HG02678 (cell line): Measurements from ENCODE around the gene LMX1B.
"Not testable (repeated sequence)": the region's sequence is repeated elsewhere in the genome, so short reads cannot be mapped to it uniquely, and the experiment has no call there.

Experiments used
- ATAC-seq: cut with Tn5 transposase; IDR thresholded peaks from one replicate; pipeline ENCODE4 v1.9.1; 2021; ENCODE audit warnings: mild to moderate bottlenecking, moderate library complexity; ENCODE audit not compliant: unreplicated experiment

LMX1B gene

DNA sequence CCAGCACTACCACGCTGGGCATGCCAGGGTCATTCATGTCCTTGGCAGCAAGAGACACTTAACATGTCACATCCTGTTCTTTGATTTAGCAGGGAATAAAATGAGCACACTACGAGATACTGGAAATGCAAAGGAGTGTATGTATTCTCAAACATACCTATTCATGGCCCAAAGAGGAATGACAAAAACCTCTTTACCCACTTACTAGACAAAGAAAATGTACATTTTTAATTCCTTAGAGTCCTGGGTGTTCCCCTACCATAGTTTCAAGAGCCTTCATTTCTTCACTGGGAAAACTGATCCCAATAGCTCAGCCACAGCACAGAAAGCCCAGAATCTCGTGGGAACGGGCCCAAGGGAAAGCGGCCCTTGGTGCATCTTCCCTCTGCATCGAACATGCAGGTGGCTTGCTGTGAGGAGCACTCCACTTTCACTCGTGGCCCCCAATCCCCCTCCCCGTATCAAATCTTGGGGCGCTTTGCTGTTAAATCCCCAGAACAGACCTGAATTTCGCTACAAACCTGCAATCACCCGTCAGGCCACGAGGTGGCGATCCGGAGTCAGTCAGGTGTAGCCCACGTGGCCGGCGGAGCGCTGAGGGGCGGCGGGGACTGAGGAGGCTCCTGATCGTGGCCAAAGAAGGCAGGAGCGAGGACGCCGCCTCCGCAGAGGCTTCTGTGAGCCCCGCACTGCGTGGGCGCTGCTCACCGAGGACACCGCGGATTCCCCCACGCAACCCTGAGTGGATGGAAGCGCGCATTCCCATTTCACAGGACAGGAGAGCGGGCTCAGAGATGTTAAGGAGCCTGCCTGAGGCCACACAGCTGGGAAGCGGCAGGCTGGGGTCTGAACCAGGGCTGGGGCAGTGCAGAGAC lies 91.4 kb downstream of the LMX1B start:
- no peak for ATAC-seq

DNA sequence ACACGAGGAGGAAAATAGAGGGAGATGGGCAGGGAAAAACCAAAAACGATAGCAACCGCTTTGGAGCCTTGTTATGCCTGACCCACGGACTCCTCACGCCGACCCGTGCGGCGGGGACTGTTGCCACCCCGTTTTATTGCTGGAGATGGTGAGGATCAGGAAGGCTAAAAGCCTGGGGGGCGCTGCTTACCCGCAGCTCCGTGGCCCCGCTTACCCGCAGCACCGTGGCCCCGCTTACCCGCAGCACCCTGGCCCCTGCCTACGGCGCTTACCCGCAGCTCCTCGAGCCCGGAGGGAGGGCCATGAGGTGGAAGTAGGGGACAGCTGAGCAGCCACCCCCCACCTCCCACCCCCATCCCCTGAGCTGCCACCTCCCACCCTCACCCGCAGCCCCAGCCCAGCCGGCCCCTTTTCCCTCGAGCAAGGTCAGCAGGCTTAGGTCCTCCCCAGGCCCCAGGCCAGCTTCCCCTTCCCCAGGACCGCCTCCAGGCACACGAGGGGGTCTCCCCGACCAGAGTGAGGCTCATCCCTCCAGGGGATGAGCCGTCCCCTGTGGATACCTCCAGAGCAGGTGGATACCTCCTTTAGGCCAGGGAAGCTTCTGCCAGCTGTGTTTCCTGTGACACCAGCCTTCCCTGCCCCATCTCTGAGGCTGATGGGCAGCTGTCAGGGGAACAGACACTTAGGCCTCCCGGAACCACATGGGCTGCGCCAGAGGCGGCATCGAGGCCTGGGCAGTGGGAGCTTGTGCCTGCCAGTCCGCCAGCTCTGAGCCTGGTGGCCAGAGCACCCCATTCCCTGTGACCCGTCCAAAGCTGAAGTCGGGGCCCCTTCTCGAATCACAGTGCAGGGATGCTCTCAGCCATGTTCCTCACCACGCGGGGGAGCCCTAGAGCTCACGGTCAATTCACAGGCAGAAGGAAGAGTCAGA lies 92.3 kb downstream of the LMX1B start:
- no peak for ATAC-seq

DNA sequence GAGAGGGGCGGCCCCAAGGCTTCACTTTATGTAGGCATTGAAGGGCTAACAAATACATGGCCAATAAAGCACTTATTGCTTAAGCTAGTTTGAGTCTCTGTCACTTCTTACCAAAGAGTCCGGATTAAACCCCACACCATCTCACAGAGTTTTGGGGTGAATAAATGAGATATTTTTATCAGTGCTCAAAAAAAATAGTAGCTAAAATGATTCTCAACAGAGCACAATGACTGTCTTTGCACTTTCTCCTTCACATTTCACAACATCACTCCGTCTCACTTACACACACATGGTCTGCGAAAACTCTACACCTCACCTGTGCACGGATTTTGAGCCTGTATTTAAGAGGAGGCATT lies 92.9 kb downstream of the LMX1B start:
- ATAC-seq: no peak

GRCh38 chr9:126707083-126707482 lies 93.4 kb downstream of the LMX1B start:
- ATAC-seq: no peak

DNA sequence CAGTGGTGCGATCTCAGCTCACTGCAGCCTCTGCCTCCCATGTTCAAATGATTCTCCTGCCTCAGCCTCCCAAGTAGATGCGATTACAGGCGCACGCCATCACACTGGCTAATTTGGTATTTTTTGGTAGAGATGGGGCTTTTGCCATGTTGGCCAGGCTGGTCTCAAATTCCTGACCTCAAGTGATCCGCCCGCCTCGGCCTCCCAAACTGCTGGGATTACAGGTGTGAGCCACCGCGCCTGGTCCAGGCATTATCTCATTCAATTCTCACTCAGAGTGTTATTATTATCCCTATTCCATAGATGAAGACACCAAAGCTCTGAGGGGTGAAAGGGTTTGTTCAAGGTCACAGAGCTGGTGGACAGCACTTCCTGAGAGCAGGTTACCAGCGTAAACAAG lies 94.0 kb downstream of the LMX1B start:
- not testable (repeated sequence) for ATAC-seq

- ATAC-seq: no peak
These were observed 94.5 kb downstream of the LMX1B start for GRCh38 chr9:126708178-126708577.

- ATAC-seq: no peak
These were observed 95.5 kb downstream of the LMX1B start for GRCh38 chr9:126709241-126709640.

DNA sequence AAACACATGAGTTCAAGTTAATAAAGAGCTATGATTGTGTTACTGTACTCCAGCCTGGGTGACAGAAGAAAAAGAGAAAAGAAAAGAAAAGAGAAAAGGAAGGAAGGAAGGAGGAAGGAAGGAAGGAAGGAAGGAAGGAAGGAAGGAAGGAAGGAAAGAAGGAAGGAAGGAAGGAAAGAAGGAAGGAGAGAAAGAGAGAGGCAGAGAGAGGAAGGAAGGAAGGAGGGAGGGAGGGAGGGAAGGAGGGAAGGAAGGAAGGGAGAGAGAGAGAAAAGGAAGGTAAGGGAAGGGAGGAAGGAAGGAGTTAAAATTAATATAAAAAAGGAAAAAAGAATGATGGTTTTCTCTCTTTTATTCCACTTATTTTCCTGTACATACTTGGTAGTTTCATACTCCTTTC lies 101.7 kb downstream of the LMX1B start:
- no peak for ATAC-seq

- ATAC-seq: not testable (repeated sequence)
These were observed 103.7 kb downstream of the LMX1B start for GRCh38 chr9:126717441-126717840.

- ATAC-seq: no peak
These were observed 105.9 kb downstream of the LMX1B start for GRCh38 chr9:126719618-126720031.

- ATAC-seq: no peak
These were observed 106.3 kb downstream of the LMX1B start for GRCh38 chr9:126720036-126720435.

DNA sequence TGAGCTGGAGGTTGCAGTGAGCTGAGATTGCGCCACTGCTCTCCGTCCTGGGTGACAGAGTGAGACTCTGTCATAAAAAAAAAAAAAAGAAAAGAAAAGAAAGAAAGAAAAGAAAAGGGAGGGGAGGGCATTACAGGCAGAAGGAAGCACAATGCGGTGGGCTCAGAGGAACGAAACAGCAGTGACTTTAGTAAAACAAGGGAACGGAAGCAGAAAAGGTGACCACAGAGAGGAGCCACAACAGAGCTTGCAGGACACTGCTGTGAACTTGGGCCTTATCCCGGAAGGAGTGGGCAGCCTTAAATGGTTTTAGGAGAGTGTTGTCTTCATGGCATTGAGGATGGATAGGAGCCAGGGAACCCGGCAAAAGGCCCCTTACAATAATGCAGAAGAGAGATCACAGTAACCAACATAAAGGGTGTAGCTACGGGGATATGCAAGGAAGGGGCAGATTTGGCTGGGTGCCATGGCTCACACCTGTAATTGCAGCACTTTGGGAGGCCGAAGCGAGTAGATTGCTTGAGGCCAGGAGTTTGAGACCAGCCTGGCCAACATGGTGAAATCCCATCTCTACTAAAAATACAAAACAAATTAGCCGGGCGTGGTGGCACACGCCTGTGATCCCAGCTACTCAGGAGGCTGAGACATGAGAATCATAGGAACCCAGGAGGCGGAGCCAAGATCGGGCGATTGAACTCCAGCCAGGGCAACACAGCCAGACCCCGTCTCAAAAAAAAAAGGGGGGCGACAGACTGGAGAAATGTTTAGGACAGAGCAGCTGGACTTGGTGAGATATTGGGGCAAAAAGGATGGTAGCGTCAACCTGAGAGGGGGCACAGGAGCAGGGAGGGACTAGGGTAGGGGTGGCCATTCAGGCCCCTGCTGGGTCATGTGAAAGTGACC lies 107.2 kb downstream of the LMX1B start:
- ATAC-seq: no peak

- ATAC-seq: no peak
These were observed 107.8 kb downstream of the LMX1B start for GRCh38 chr9:126721564-126721981.

- ATAC-seq: peak; percentile 78
These were observed 108.7 kb downstream of the LMX1B start for GRCh38 chr9:126722252-126722921.

DNA sequence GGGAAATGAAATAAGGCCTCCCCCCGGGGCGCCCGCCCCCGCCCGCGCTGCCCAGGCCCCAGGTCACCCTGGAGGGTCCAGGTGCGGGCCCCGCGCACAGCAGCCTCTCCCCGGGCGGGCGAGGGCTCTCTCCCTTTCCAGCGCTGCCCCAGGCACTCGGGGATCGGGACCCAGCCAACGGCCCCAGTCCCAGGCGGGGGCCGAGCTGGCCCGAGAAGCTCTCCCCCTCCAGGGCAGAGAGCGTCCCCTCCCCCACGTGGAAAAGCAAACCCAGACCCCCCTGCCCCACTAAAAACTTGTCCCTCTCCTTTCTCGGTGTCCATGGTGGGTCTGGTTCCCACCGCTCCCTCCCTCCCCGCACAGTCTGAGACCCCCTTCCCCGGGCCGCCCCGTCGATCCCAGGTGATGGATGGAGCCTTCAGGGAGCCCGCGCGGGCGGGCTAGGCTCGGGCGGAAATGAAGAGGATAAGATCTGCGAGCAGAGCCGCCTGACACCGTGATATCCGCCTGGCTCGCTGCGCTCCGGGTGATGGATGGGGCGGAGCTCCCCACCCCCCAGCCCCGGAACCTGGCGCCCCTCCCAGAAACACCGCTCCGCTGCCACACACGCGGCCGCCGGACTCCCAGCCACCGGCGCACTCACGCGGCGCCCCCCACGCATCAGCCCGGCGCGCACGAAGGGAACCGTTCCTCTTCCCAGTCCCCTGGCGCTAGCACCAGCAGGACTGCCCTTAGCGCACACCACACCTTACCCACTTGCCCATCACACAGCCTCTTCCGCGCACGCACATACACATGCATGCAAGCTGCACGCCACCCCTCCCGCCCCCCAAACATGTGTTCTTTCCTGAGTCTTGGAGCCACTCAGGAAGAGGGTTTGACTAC lies 109.4 kb downstream of the LMX1B start:
- no peak for ATAC-seq

DNA sequence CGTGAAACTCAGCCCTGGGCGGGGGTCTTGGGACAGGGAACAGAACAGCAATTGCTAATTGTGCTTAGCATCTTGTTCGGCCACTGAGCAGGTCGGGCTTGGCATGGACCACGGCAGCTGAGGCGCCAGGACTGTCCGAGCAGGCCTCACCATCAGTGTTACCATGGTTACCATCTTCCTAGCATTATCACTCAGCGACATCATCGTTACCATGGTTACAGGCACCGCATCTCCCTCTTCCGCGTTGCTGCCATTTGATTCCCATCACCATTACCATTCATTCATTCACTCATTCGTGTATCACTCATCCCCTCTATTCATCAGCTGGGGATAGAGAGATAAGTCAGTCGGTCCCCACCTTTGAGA lies 110.1 kb downstream of the LMX1B start:
- ATAC-seq: no peak

- no peak for ATAC-seq
These were observed 110.5 kb downstream of the LMX1B start for GRCh38 chr9:126724226-126724625.

DNA sequence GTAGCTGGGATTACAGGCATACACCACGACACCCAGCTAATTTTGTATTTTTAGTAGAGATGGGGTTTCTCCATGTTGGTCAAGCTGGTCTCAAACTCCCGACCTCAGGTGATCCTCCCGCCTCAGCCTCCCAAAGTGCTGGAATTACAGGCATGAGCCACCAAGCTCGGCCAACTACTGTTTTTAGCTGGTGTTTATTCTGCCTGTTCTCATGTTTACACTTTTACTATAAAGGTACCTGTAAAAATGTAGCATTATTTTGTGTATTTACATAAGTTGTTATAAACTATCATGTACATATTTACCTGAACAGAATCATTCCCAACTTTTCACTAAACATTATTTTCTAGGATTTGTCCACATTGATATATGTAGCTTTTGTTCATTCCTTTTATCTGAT lies 111.8 kb downstream of the LMX1B start:
- ATAC-seq: not testable (repeated sequence)

DNA sequence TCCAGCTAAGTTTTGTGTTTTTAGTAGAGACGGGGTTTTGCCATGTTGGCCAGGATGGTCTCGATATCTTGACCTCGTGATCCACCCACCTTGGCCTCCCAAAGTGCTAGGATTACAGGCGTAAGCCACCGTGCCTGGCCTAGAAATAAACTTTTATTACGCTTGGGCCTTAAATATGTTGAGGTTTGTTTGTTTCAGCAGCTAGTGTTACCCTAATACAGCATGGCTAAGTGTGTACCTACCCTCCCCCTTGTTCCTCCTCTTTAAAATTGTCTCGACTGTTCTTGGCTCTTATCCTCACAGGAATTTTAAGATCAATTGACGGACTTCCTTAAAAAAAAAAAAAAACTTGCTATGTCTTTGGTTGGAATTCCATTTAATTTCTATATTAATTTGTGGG lies 114.5 kb downstream of the LMX1B start:
- ATAC-seq: not testable (repeated sequence)
